Neural cell (in vitro differentiated cells): Measurements from ENCODE around the gene CACNA1H. TPM values are rescaled to one million over a fixed set of nuclear protein-coding genes. Genes with fewer than 3 reads are reported as not detected.

Experiments used
- H2AFZ ChIP-seq: fragments of 200-600, 300-800 bp; sonication (generic), shearing (Covaris generic); 2 replicates; pipeline ENCODE4 v1.6.0; 2014; ENCODE audit warnings: low read depth, mild to moderate bottlenecking, antibody characterized with exemption, low read length, moderate library complexity
- H3F3A ChIP-seq: fragments of 200-600 bp; shearing (Covaris generic); 2 replicates; pipeline ENCODE4 v1.6.1; 2016; ENCODE audit warnings: mild to moderate bottlenecking, moderate library complexity, mixed read lengths, antibody characterized with exemption, low read length; ENCODE audit not compliant: insufficient read depth, poor library complexity, severe bottlenecking
- H3K27ac ChIP-seq: fragments of 200-600, 300-800 bp; sonication (generic), shearing (Covaris generic); 2 replicates; pipeline ENCODE4 v1.5.1; 2014; ENCODE audit warnings: mild to moderate bottlenecking, low read length, moderate library complexity
- H3K27me3 ChIP-seq: fragments of 300-800, 200-600 bp; sonication (generic), shearing (Covaris generic); 2 replicates; pipeline ENCODE4 v1.6.0; 2014; ENCODE audit warnings: mild to moderate bottlenecking, low read depth, low read length, moderate library complexity; ENCODE audit not compliant: insufficient read depth
- H3K36me3 ChIP-seq: fragments of 300-800, 200-600 bp; sonication (generic), shearing (Covaris generic); 2 replicates; pipeline ENCODE4 v1.5.1; 2014; ENCODE audit warnings: mild to moderate bottlenecking, antibody characterized with exemption, low read length, moderate library complexity; ENCODE audit not compliant: insufficient read depth
- H3K4me2 ChIP-seq: fragments of 300-800, 200-600 bp; sonication (generic), shearing (Covaris generic); 2 replicates; pipeline ENCODE4 v1.6.0; 2014; ENCODE audit warnings: mild to moderate bottlenecking, low read length
- H3K4me3 ChIP-seq: fragments of 300-800, 200-600 bp; sonication (generic), shearing (Covaris generic); 2 replicates; pipeline ENCODE4 v1.5.1; 2014; ENCODE audit warnings: mild to moderate bottlenecking, low read length, moderate library complexity
- H3K79me2 ChIP-seq: fragments of 200-600 bp; shearing (Covaris generic); replicated peaks from 2 replicates; pipeline ENCODE4 v1.6.0; 2014; ENCODE audit warnings: mild to moderate bottlenecking, low read length, moderate library complexity; ENCODE audit not compliant: insufficient read depth
- H3K9ac ChIP-seq: fragments of 300-800, 200-600 bp; sonication (generic), shearing (Covaris generic); 2 replicates; pipeline ENCODE4 v1.6.1; 2016; ENCODE audit warnings: mild to moderate bottlenecking, low read length, mixed read lengths
- H3K9me2 ChIP-seq: fragments of 200-600 bp; shearing (Covaris generic); 2 replicates; pipeline ENCODE4 v1.6.1; 2016; ENCODE audit warnings: mild to moderate bottlenecking, low read length, mixed read lengths; ENCODE audit not compliant: insufficient read depth
- H3K9me3 ChIP-seq: fragments of 200-600, 300-800 bp; sonication (generic), shearing (Covaris generic); 2 replicates; pipeline ENCODE4 v1.6.1; 2016; ENCODE audit warnings: mild to moderate bottlenecking, mixed run types, low read length, moderate library complexity, mixed read lengths
- H4K20me1 ChIP-seq: fragments of 200-600 bp; shearing (Covaris generic); 2 replicates; pipeline ENCODE4 v1.6.1; 2016; ENCODE audit warnings: mild to moderate bottlenecking, mixed run types; ENCODE audit not compliant: insufficient read depth
- CTCF ChIP-seq: fragments of 450-650 bp; IDR thresholded peaks from 2 replicates; pipeline ENCODE4 v1.5.1; 2014; ENCODE audit warnings: antibody characterized with exemption, mild to moderate bottlenecking, moderate library complexity; ENCODE audit not compliant: poor library complexity, severe bottlenecking
- EP300 ChIP-seq: fragments of 450-650 bp; conservative IDR thresholded peaks from 2 replicates; pipeline ENCODE4 v1.6.1; 2014; ENCODE audit warnings: antibody characterized with exemption, mild to moderate bottlenecking, moderate library complexity; ENCODE audit not compliant: poor library complexity, severe bottlenecking
- EZH2 ChIP-seq: fragments of 200-600, 300-800 bp; shearing (Covaris generic), sonication (generic); IDR thresholded peaks from 2 replicates; pipeline ENCODE4 v1.6.1; 2014; ENCODE audit warnings: antibody characterized with exemption, low read length, borderline replicate concordance, mild to moderate bottlenecking; ENCODE audit not compliant: insufficient read depth, poor library complexity, severe bottlenecking
- MXI1 ChIP-seq: fragments of 450-650 bp; conservative IDR thresholded peaks from 2 replicates; pipeline ENCODE4 v1.6.1; 2014; ENCODE audit warnings: antibody characterized with exemption, mild to moderate bottlenecking; ENCODE audit not compliant: poor library complexity, severe bottlenecking
- POLR2AphosphoS5 ChIP-seq: IDR thresholded peaks from 2 replicates; pipeline ENCODE4 v1.6.1; 2012
- RAD21 ChIP-seq: fragments of 450-650 bp; conservative IDR thresholded peaks from 2 replicates; pipeline ENCODE4 v1.6.1; 2014; ENCODE audit warnings: antibody characterized with exemption, mild to moderate bottlenecking, moderate library complexity
- REST ChIP-seq: IDR thresholded peaks from 2 replicates; pipeline ENCODE4 v1.6.1; 2012; ENCODE audit warnings: borderline replicate concordance
- SMC3 ChIP-seq: fragments of 450-650 bp; conservative IDR thresholded peaks from 2 replicates; pipeline ENCODE4 v1.6.1; 2014; ENCODE audit warnings: antibody characterized with exemption, mild to moderate bottlenecking, moderate library complexity; ENCODE audit not compliant: poor library complexity
- TAF1 ChIP-seq: IDR thresholded peaks from 2 replicates; pipeline ENCODE4 v1.6.1; 2012; ENCODE audit warnings: low read depth
- polyA plus RNA-seq: library from polyadenylated mRNA; depleted of rRNA; stranded (reverse); fragments of >200 nt; gene quantifications from 2 replicates; pipeline ENCODE4 v1.2.3, GENCODE V29; 2014

CACNA1H gene
- polyA plus RNA-seq, 1 donor from 2014 or later = 27.7 TPM

GRCh38 chr16:1200014-1200627 is 47.2 kb downstream of the CACNA1H start:
- no peak for TF ChIP-seq POLR2AphosphoS5
- no peak for TF ChIP-seq RAD21
- no peak for TF ChIP-seq MXI1
- no peak for TF ChIP-seq CTCF
- no peak for TF ChIP-seq TAF1
- TF ChIP-seq EP300 = no peak
- no peak for TF ChIP-seq SMC3
- TF ChIP-seq EZH2 = no peak
- no peak for TF ChIP-seq REST
- no peaks in the 10 kb centered on the region for H4K20me1 ChIP-seq
- H3F3A ChIP-seq = no peaks in the 10 kb centered on the region
- no peaks in the 10 kb centered on the region for H3K9me3 ChIP-seq
- H3K9ac ChIP-seq = no peak overlapping the region
- no peak overlapping the region for H2AFZ ChIP-seq
- H3K36me3 ChIP-seq = no peaks in the 10 kb centered on the region
- no peaks in the 10 kb centered on the region for H3K27me3 ChIP-seq
- H3K27ac ChIP-seq = no peak overlapping the region
- H3K4me2 ChIP-seq = no peak overlapping the region
- H3K9me2 ChIP-seq = no peaks in the 10 kb centered on the region
- no peak overlapping the region for H3K4me3 ChIP-seq
- H3K79me2 ChIP-seq = no peaks in the 10 kb centered on the region

GRCh38 chr16:1201444-1201843 is 48.5 kb downstream of the CACNA1H start:
- no peak overlapping the region for H3K27ac ChIP-seq
- no peaks in the 10 kb centered on the region for H3K9me2 ChIP-seq
- no peaks in the 10 kb centered on the region for H3K36me3 ChIP-seq
- H3F3A ChIP-seq = no peaks in the 10 kb centered on the region
- H3K9me3 ChIP-seq = no peaks in the 10 kb centered on the region
- no peak overlapping the region for H3K9ac ChIP-seq
- TF ChIP-seq POLR2AphosphoS5 (no peak), EZH2 (no peak), SMC3 (no peak), RAD21 (no peak), EP300 (no peak), MXI1 (no peak), TAF1 (no peak), CTCF (no peak)
- no peaks in the 10 kb centered on the region for H4K20me1 ChIP-seq
- no peak overlapping the region for H3K4me2 ChIP-seq
- H3K79me2 ChIP-seq = no peaks in the 10 kb centered on the region
- H2AFZ ChIP-seq = no peak overlapping the region
- no peak overlapping the region for H3K4me3 ChIP-seq
- H3K27me3 ChIP-seq = no peaks in the 10 kb centered on the region
